ENCODE data around the gene NAALADL2. TPM values are rescaled to one million over a fixed set of nuclear protein-coding genes. Genes with fewer than 3 reads are reported as not detected.
"Not testable (repeated sequence)": the region's sequence is repeated elsewhere in the genome, so short reads cannot be mapped to it uniquely, and the experiment has no call there.

The NAALADL2 gene
- polyA plus RNA-seq, 3 donors, result not detected

DNA sequence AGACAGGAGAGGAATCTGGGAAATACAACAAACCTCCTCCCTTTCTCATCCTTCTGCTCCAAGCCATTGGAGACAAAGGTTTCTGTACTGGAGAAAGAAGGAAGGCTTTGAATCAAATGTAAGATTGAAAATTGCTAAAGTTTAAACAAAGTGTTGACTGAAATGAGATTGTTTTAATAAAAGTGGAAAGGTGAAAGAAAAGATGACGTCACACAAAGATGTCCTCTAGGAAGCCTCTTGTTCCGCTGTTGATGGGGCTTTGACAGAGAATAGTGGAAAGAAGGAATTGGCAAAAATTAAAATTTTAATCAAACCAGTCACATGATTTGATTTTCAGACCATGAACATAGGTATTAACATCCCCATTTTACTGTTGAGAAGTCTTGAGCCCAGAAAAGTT is 967.6 kb downstream of the NAALADL2 start:
- Histone ChIP-seq H3K4me1 (ENCODE audit: control insufficient read depth in 1 of 2, insufficient read depth in 2 of 2, low read length in 2 of 2) (no peaks in the 10 kb centered on the region), H3K27ac (ENCODE audit: low read depth in 1 of 2, low read length in 2 of 2) (no peak overlapping the region), H3K9ac (ENCODE audit: insufficient read depth, low read length, poor library complexity, severe bottlenecking) (no peak overlapping the region), H3K4me2 (replicated peaks; ENCODE audit: extremely low read depth, low read length, poor library complexity, severe bottlenecking) (no peak overlapping the region), H3K79me2 (ENCODE audit: insufficient read depth, low read length) (no peaks in the 10 kb centered on the region), H2AFZ (ENCODE audit: insufficient read depth, low read depth, low read length, poor library complexity, severe bottlenecking) (no peak overlapping the region), H3K4me3 (replicated peaks in 1 of 3; ENCODE audit: low read depth in 2 of 3, low read length in 3 of 3) (no peak overlapping the region), H4K20me1 (ENCODE audit: insufficient read depth, low read length) (no peaks in the 10 kb centered on the region), H3K27me3 (ENCODE audit: control insufficient read depth in 2 of 2, insufficient read depth in 2 of 2, low read length in 2 of 2) (no peaks in the 10 kb centered on the region), H3K36me3 (replicated peaks in 1 of 2; ENCODE audit: control insufficient read depth in 1 of 2, insufficient read depth in 2 of 2, low read length in 2 of 2) (no peaks in the 10 kb centered on the region), H3K9me3 (replicated peaks in 1 of 2; ENCODE audit: control insufficient read depth in 1 of 2, insufficient read depth in 1 of 2, low read length in 2 of 2) (peaks cover 8 to 16% of the 10 kb centered on the region in 2 donors)
- Mint-ChIP-seq H3K4me3 (no peak overlapping the region), H3K27ac (no peak overlapping the region), H3K4me1 (no peaks in the 10 kb centered on the region), H3K9me3 (peaks cover 7 to 19% (median 15%) of the 10 kb centered on the region in 7 donors), H3K27me3 (ENCODE audit: low read depth in 3 of 3) (peaks cover 0 to 3% (median 0%) of the 10 kb centered on the region in 3 donors), H3K36me3 (no peaks in the 10 kb centered on the region)
- 100% methylated on average over 1 of the region's 2 CpGs for WGBS (ENCODE audit: insufficient coverage)
- intact Hi-C loops (cut with micrococcal nuclease), result no loop called here
- TF ChIP-seq, protein P1, sequence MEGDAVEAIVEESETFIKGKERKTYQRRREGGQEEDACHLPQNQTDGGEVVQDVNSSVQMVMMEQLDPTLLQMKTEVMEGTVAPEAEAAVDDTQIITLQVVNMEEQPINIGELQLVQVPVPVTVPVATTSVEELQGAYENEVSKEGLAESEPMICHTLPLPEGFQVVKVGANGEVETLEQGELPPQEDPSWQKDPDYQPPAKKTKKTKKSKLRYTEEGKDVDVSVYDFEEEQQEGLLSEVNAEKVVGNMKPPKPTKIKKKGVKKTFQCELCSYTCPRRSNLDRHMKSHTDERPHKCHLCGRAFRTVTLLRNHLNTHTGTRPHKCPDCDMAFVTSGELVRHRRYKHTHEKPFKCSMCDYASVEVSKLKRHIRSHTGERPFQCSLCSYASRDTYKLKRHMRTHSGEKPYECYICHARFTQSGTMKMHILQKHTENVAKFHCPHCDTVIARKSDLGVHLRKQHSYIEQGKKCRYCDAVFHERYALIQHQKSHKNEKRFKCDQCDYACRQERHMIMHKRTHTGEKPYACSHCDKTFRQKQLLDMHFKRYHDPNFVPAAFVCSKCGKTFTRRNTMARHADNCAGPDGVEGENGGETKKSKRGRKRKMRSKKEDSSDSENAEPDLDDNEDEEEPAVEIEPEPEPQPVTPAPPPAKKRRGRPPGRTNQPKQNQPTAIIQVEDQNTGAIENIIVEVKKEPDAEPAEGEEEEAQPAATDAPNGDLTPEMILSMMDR (IDR thresholded peaks at IDR 0.05), result no peak
- DNase-seq, result no peak

DNA sequence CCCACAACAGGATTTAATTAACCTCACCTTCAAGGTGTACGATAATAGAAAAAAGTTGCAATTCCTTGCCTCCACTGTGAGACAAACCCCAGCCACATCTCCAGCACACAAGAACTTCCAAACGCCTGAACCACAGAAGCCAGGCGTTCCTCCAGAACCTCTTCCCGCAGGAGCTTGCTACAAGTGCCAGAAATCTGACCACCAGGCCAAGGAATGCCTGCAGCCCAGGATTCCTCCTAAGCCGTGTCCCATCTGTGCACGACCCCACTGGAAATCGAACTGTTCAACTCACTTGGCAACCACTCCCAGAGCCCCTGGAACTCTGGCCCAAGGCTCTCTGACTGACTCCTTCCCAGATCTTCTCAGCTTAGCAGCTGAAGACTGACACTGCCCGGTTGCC is 970.7 kb downstream of the NAALADL2 start:
- H3K4me3 ChIP-seq (replicated peaks in 1 of 3; ENCODE audit: low read depth in 2 of 3, low read length in 3 of 3); H3K4me1 Mint-ChIP-seq; H3K4me1 ChIP-seq (ENCODE audit: control insufficient read depth in 1 of 2, insufficient read depth in 2 of 2, low read length in 2 of 2); H3K36me3 Mint-ChIP-seq; H3K27ac Mint-ChIP-seq; H4K20me1 ChIP-seq (ENCODE audit: insufficient read depth, low read length); intact Hi-C loops (cut with micrococcal nuclease); H3K9ac ChIP-seq (ENCODE audit: insufficient read depth, low read length, poor library complexity, severe bottlenecking); H3K27me3 Mint-ChIP-seq (ENCODE audit: low read depth in 3 of 3); H3K36me3 ChIP-seq (replicated peaks in 1 of 2; ENCODE audit: control insufficient read depth in 1 of 2, insufficient read depth in 2 of 2, low read length in 2 of 2); H3K4me2 ChIP-seq (replicated peaks; ENCODE audit: extremely low read depth, low read length, poor library complexity, severe bottlenecking); H3K79me2 ChIP-seq (ENCODE audit: insufficient read depth, low read length); H3K27me3 ChIP-seq (ENCODE audit: control insufficient read depth in 2 of 2, insufficient read depth in 2 of 2, low read length in 2 of 2); DNase-seq; H3K27ac ChIP-seq (ENCODE audit: low read depth in 1 of 2, low read length in 2 of 2); H3K4me3 Mint-ChIP-seq; H2AFZ ChIP-seq (ENCODE audit: insufficient read depth, low read depth, low read length, poor library complexity, severe bottlenecking): not testable (repeated sequence)
- peaks cover 5 to 20% of the 10 kb centered on the region in 2 donors for H3K9me3 ChIP-seq (replicated peaks in 1 of 2; ENCODE audit: control insufficient read depth in 1 of 2, insufficient read depth in 1 of 2, low read length in 2 of 2)
- 88% methylated on average over 7 of the region's 8 CpGs for WGBS (ENCODE audit: insufficient coverage)
- H3K9me3 Mint-ChIP-seq, result peaks cover 5 to 15% (median 10%) of the 10 kb centered on the region in 7 donors

- H3K27ac ChIP-seq (ENCODE audit: low read depth in 1 of 2, low read length in 2 of 2); H2AFZ ChIP-seq (ENCODE audit: insufficient read depth, low read depth, low read length, poor library complexity, severe bottlenecking); H3K4me3 Mint-ChIP-seq; H3K36me3 Mint-ChIP-seq; intact Hi-C loops (cut with micrococcal nuclease); H3K9me3 Mint-ChIP-seq; H3K4me1 Mint-ChIP-seq; H3K27me3 Mint-ChIP-seq (ENCODE audit: low read depth in 3 of 3); DNase-seq; H3K4me1 ChIP-seq (ENCODE audit: control insufficient read depth in 1 of 2, insufficient read depth in 2 of 2, low read length in 2 of 2); H3K9me3 ChIP-seq (replicated peaks in 1 of 2; ENCODE audit: control insufficient read depth in 1 of 2, insufficient read depth in 1 of 2, low read length in 2 of 2); H3K79me2 ChIP-seq (ENCODE audit: insufficient read depth, low read length); H3K4me2 ChIP-seq (replicated peaks; ENCODE audit: extremely low read depth, low read length, poor library complexity, severe bottlenecking); H3K27ac Mint-ChIP-seq; H3K4me3 ChIP-seq (replicated peaks in 1 of 3; ENCODE audit: low read depth in 2 of 3, low read length in 3 of 3); H3K9ac ChIP-seq (ENCODE audit: insufficient read depth, low read length, poor library complexity, severe bottlenecking); H3K36me3 ChIP-seq (replicated peaks in 1 of 2; ENCODE audit: control insufficient read depth in 1 of 2, insufficient read depth in 2 of 2, low read length in 2 of 2); H4K20me1 ChIP-seq (ENCODE audit: insufficient read depth, low read length); H3K27me3 ChIP-seq (ENCODE audit: control insufficient read depth in 2 of 2, insufficient read depth in 2 of 2, low read length in 2 of 2): not testable (repeated sequence)
- 95% methylated on average over 3 of the region's 6 CpGs for WGBS (ENCODE audit: insufficient coverage)
Measured at GRCh38 chr3:175835763-175836162, 976.6 kb downstream of the NAALADL2 start.

Measured in CD14-positive monocyte (primary cell).